GM19240 (cell line): ENCODE results near the gene GABRR2.

Experiments
- DNase-seq: peaks from one replicate; pipeline ENCODE4 v3.0.0; 2011; ENCODE audit warnings: low spot score; ENCODE audit not compliant: insufficient read length

The GABRR2 gene

DNA sequence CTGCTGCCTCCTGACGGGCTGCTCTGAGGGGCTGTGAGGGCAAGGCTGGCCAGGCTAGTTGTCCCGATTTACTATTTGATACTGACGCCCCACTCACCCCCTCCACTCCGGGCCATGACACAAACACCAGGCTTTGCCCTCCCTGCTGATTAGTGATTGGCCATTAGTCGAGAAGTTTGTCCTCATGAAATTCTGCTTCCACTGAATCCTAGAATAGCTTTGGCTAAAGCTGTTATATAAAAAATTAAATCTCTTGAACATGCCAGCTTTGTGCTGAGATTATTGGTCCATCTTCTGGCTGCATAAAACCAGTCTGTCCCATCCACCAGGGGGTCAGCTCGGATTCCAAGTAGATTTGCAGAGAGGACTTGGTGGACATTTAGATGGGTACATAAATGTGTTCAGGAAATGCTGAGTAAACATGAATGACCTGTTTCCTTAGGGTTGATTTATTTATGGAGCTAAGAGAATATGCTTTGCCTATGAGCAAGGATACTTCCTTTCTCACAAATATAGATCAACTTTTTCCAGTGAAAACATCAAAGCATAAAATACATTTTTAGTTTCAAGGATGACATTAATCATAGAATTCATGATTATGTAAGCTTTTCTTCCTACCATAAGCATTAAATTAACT is at the start of gene GABRR2:
Gene GABRR2 (minus strand): TSS at position 51 of the 637 bp plus-strand sequence. CDS start 134 bp downstream, outside the sequence.
- no peak for DNase-seq

DNA sequence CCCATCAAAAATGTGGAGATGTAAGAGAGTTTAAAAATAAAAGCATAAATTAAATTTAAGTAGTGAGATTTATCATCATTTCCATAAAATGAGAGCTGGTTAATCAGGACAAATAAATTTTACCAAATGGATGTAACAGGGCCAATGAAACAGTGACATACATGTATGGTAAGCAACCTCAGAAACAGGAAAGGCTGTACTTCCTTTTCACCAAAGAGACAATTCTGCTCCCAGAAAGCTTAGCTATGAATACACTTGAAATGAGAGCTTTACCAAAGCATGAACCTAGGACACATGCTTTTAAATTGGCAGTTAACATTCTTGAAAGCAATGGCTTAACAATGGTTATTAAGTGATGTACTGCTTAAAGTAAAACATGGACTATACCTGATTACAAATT is 49.5 kb upstream of the GABRR2 start:
- no peak for DNase-seq

- DNase-seq: no peak
Measured at GRCh38 chr6:89361171-89361570, 46.1 kb upstream of the GABRR2 start.

GRCh38 chr6:89360415-89360999 is 45.4 kb upstream of the GABRR2 start:
- no peak for DNase-seq

DNA sequence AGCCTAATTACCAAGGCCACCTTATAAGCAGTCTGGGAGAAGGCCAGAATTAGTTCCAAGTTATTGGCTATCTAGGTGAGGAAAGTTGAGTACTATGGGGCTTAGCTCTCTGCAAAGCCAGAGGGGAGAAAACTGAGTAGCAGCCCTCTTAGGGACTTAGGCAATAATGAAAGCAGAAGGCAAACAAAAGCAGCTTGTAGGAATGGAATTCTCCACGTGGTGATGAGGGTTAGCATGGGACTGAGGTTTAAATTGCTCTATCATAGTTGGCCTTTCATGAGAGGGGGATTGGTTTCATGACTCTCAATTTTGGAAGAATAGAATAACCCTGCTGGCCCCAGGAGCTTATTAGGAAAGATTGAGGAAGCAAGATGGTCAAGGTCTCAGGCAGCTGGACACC is 44.5 kb upstream of the GABRR2 start:
- no peak for DNase-seq

- no peak for DNase-seq
Measured at GRCh38 chr6:89357390-89357789, 42.3 kb upstream of the GABRR2 start.

- DNase-seq: no peak
Measured at GRCh38 chr6:89356642-89357170, 41.6 kb upstream of the GABRR2 start.

GRCh38 chr6:89355511-89356194 is 40.6 kb upstream of the GABRR2 start:
- no peak for DNase-seq

- no peak for DNase-seq
Measured at GRCh38 chr6:89353702-89354392, 38.7 kb upstream of the GABRR2 start.

DNA sequence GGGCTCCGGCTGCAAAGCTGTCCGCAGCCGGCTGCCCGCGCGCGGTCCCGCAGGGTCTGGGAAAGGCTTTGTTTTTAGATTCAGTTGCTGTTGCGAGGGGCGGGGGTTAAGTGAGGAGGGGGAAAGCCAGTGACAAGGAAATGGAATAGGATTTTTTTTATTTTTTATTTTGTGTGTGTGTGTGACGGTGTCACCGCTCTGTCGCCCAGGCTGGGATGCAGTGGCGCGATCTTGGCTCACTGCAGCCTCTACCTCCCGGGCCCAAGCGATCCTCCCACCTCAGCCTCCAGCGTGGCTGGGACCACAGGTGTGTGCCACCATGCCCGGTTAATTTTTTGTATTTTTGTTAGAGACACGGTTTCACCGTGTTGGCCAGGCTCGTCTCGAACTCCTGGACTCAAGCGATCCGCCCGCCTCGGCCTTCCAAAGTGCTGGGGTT is 38.0 kb upstream of the GABRR2 start:
- no peak for DNase-seq

- DNase-seq: no peak
Measured at GRCh38 chr6:89352278-89353117, 37.4 kb upstream of the GABRR2 start, which contains the start of gene UBE2J1. UBE2J1 (minus strand) TSS chr6:89352722; CDS start chr6:89352569, 153 bp downstream.

- no peak for DNase-seq
Measured at GRCh38 chr6:89351671-89352277, 36.7 kb upstream of the GABRR2 start.

DNA sequence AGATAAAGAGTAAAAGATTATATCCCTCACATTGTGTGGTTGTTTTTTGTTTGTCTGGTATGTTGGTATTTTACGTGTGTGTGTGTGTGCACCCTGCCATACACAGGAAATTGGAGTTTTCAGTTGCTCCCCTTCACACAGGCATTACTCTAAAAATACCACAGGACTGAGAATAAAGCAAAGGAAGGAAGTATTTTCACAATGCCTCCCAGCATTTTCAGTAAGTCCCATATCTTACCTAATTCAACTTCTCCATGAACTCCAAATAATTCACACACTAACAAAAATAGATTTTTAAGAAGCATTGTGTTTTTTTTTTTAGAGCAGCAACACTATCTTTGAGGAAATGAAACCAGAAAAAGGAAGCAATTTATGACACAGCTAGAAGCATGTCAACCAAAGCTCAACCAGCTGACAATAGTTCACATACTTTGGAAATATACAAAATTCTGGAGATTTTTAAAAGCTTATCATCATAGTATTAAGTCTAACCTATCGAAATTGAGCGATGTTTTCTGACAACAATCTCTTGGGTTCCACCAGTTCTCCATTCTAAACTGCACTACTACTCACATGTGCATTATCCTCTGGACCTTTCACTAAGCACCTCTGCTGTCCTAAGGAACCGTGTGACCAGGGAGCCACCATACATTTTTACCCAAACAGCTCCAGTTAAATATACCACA is 35.3 kb upstream of the GABRR2 start:
- DNase-seq: no peak

GRCh38 chr6:89348372-89348771 is 33.3 kb upstream of the GABRR2 start:
- no peak for DNase-seq

- DNase-seq: no peak
Measured at GRCh38 chr6:89347825-89348224, 32.7 kb upstream of the GABRR2 start.

- no peak for DNase-seq
Measured at GRCh38 chr6:89346433-89346832, 31.3 kb upstream of the GABRR2 start.

GRCh38 chr6:89339565-89339964 is 24.5 kb upstream of the GABRR2 start:
- no peak for DNase-seq

GRCh38 chr6:89335164-89335563 is 20.1 kb upstream of the GABRR2 start:
- DNase-seq: no peak

- no peak for DNase-seq
Measured at GRCh38 chr6:89330910-89331309, 15.8 kb upstream of the GABRR2 start.

DNA sequence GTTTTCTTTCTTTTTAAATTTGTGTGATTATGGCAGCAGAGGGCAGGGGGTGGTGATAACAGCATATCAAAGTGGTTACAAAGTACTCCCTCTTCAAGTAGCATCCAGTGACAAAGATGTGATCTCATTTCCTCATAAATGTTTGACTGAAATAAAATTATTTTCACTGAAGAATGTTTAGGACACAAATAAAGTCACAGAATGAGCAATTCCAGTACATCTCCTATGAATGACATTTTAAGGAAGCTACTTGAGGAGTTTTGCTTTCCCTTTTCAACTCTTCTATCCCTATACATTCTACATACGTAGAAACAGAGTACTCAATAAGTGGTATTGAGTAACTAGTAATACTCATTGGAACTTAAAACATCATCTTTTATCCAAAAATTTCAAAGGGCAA is 13.9 kb upstream of the GABRR2 start:
- DNase-seq: no peak
